HEK293 (cell line): ENCODE results near the gene WDR18.
"Not testable (repeated sequence)": the region's sequence is repeated elsewhere in the genome, so short reads cannot be mapped to it uniquely, and the experiment has no call there.

Experiments used
- CTCF ChIA-PET: fragments of 350-600 bp; formaldehyde crosslinking; extraction: SDS; loops from one replicate; lab custom pipeline; 2021; ENCODE audit warnings: antibody characterized with exemption; lab: Yijun Ruan, JAX
- POLR2A ChIA-PET: fragments of 300-600 bp; formaldehyde crosslinking; extraction: SDS; loops from one replicate; lab custom pipeline; 2020; ENCODE audit warnings: antibody characterized with exemption, inconsistent platforms; lab: Yijun Ruan, JAX
- H3K27ac ChIP-seq: fragments of 200-500 bp; sonication (Bioruptor generic); 2 replicates; pipeline ENCODE4 v1.5.1; 2014; ENCODE audit warnings: low read depth, low read length, control low read depth, inconsistent platforms; ENCODE audit errors: extremely low read depth
- H3K36me3 ChIP-seq, 2 experiments: fragments of 200-500 bp in 1 of 2; sonication (Bioruptor generic) in 1 of 2; 1 replicate in 1 of 2; 2 replicates in 1 of 2; pipeline ENCODE4 v1.5.1; 2014 to 2017; ENCODE audit warnings: inconsistent platforms in 2 of 2, low read length in 2 of 2; ENCODE audit not compliant: control insufficient read depth in 2 of 2, insufficient read depth in 1 of 2
- H3K4me1 ChIP-seq: fragments of 200-500 bp; sonication (Bioruptor generic); 2 replicates; pipeline ENCODE4 v1.5.1; 2014; ENCODE audit warnings: mild to moderate bottlenecking, low read length, inconsistent platforms; ENCODE audit not compliant: control insufficient read depth, insufficient read depth
- H3K4me3 ChIP-seq: 2 replicates; pipeline ENCODE4 v1.5.1; 2011; ENCODE audit warnings: low read depth, mild to moderate bottlenecking, control low read depth, low read length, moderate library complexity
- H3K9me3 ChIP-seq: fragments of 200-500 bp; sonication (Bioruptor generic); 2 replicates; pipeline ENCODE4 v1.5.1; 2014; ENCODE audit warnings: low read depth, low read length, inconsistent platforms; ENCODE audit not compliant: control insufficient read depth, insufficient read depth
- EGR2 ChIP-seq: fragments of 450-650 bp; formaldehyde crosslinking; IDR thresholded peaks from 2 replicates; pipeline ENCODE4 v1.5.1; 2016; ENCODE audit warnings: low read depth, missing biosample characterization, missing genetic modification characterization
- KLF1 ChIP-seq: fragments of 450-650 bp; formaldehyde crosslinking; IDR thresholded peaks from 2 replicates; pipeline ENCODE4 v1.5.1; 2016; ENCODE audit warnings: missing biosample characterization, missing genetic modification characterization
- PRDM4 ChIP-seq: fragments of 450-650 bp; formaldehyde crosslinking; IDR thresholded peaks from 2 replicates; pipeline ENCODE4 v1.5.1; 2017; ENCODE audit warnings: missing biosample characterization, missing genetic modification characterization
- SP7 ChIP-seq: fragments of 450-650 bp; formaldehyde crosslinking; IDR thresholded peaks from 2 replicates; pipeline ENCODE4 v1.5.1; 2016; ENCODE audit warnings: missing biosample characterization, missing genetic modification characterization
- TCF7L2 ChIP-seq: IDR thresholded peaks from 2 replicates; pipeline ENCODE4 v1.6.1; 2011; ENCODE audit warnings: low read depth, mild to moderate bottlenecking, inconsistent platforms, low read length, moderate library complexity, borderline replicate concordance
- TSHZ1 ChIP-seq: fragments of 450-650 bp; formaldehyde crosslinking; IDR thresholded peaks from 2 replicates; pipeline ENCODE4 v1.5.1; 2016; ENCODE audit warnings: missing biosample characterization, missing genetic modification characterization, borderline replicate concordance
- ZNF121 ChIP-seq: fragments of 450-650 bp; formaldehyde crosslinking; IDR thresholded peaks from 2 replicates; pipeline ENCODE4 v1.5.1; 2016; ENCODE audit warnings: missing biosample characterization, missing genetic modification characterization
- ZNF140 ChIP-seq: fragments of 450-650 bp; formaldehyde crosslinking; IDR thresholded peaks from 2 replicates; pipeline ENCODE4 v1.5.1; 2016; ENCODE audit warnings: missing biosample characterization, missing genetic modification characterization
- ZNF18 ChIP-seq: fragments of 450-650 bp; formaldehyde crosslinking; IDR thresholded peaks from 2 replicates; pipeline ENCODE4 v1.5.1; 2016; ENCODE audit warnings: missing biosample characterization, missing genetic modification characterization
- ZNF19 ChIP-seq: fragments of 450-650 bp; formaldehyde crosslinking; IDR thresholded peaks from 2 replicates; pipeline ENCODE4; 2016; ENCODE audit warnings: missing biosample characterization, missing genetic modification characterization, low read depth
- ZNF266 ChIP-seq: fragments of 450-650 bp; formaldehyde crosslinking; IDR thresholded peaks from 2 replicates; pipeline ENCODE4 v1.5.1; 2016; ENCODE audit warnings: missing biosample characterization, missing genetic modification characterization, low read depth
- ZNF292 ChIP-seq: fragments of 450-650 bp; formaldehyde crosslinking; IDR thresholded peaks from 2 replicates; pipeline ENCODE4 v1.5.1; 2016; ENCODE audit warnings: low read depth, missing biosample characterization, missing genetic modification characterization, borderline replicate concordance
- ZNF398 ChIP-seq: fragments of 450-650 bp; formaldehyde crosslinking; IDR thresholded peaks from 2 replicates; pipeline ENCODE4 v1.5.1; 2017; ENCODE audit warnings: missing biosample characterization, missing genetic modification characterization
- ZNF660 ChIP-seq: fragments of 450-650 bp; IDR thresholded peaks from 2 replicates; pipeline ENCODE4 v1.5.1; 2018; ENCODE audit warnings: missing biosample characterization, mild to moderate bottlenecking, missing genetic modification characterization
- ZSCAN23 ChIP-seq: fragments of 450-650 bp; formaldehyde crosslinking; IDR thresholded peaks from 2 replicates; pipeline ENCODE4 v1.5.1; 2016; ENCODE audit warnings: missing biosample characterization, missing genetic modification characterization
- ZSCAN30 ChIP-seq: fragments of 450-650 bp; IDR thresholded peaks from 2 replicates; pipeline ENCODE4 v1.5.1; 2018; ENCODE audit warnings: missing biosample characterization, mild to moderate bottlenecking, missing genetic modification characterization, moderate library complexity

The WDR18 gene

GRCh38 chr19:956766-957440 lies 27.2 kb upstream of the WDR18 start:
- CTCF ChIA-PET: no interaction called here
- Histone ChIP-seq H3K4me3 (no peak overlapping the region), H3K4me1 (no peaks in the 10 kb centered on the region), H3K36me3 (peaks cover 0 to 12% of the 10 kb centered on the region in 2 experiments; a peak in 1 of 3 replicates), H3K27ac (no peak overlapping the region), H3K9me3 (no peaks in the 10 kb centered on the region)
- POLR2A ChIA-PET: interaction anchor here (1.1 kb wide), 1 partner anchor 280 kb away, joined by 4 read pairs; no protein-coding TSS in a partner anchor
- TF ChIP-seq ZNF660 (tag by site-specific recombination): no peak
- TF ChIP-seq PRDM4 (tag by site-specific recombination): peak; percentile 100
- TF ChIP-seq ZSCAN30 (tag by site-specific recombination): peak; percentile 92
- TF ChIP-seq TSHZ1 (tag by site-specific recombination): 0 out of 2 replicates have a peak, but pooled peaks have one; percentile 19
- peak; percentile 64; the same call in 1 of the 2 replicates for TF ChIP-seq SP7

- TF ChIP-seq KLF1 (tag by site-specific recombination): 0 out of 2 replicates have a peak, but pooled peaks have one; percentile 11
- TF ChIP-seq ZNF121 (tag by site-specific recombination): peak; percentile 96
- H3K36me3 ChIP-seq: peaks cover 0 to 12% of the 10 kb centered on the region in 2 experiments; a peak in 1 of 3 replicates
- not testable (repeated sequence) for H3K9me3 ChIP-seq, H3K27ac ChIP-seq, H3K4me3 ChIP-seq, H3K4me1 ChIP-seq
- ChIA-PET POLR2A (interaction anchor here (1.1 kb wide), 1 partner anchor 280 kb away, joined by 4 read pairs; no protein-coding TSS in a partner anchor), CTCF (interaction anchor here (0.6 kb wide), 1 partner anchor 20 kb away, joined by 3 read pairs; no protein-coding TSS in a partner anchor)
Observed at GRCh38 chr19:957578-957977, 26.6 kb upstream of the WDR18 start.

GRCh38 chr19:958967-959855 lies 24.9 kb upstream of the WDR18 start:
- Histone ChIP-seq H3K4me1 (no peaks in the 10 kb centered on the region), H3K27ac (no peak overlapping the region), H3K9me3 (no peaks in the 10 kb centered on the region), H3K36me3 (peaks cover 0 to 25% of the 10 kb centered on the region in 2 experiments; a peak in 1 of 3 replicates), H3K4me3 (no peak overlapping the region)
- ChIA-PET CTCF (interaction anchor here (0.6 to 0.9 kb wide), 2 partner anchors 15 to 23 kb away, joined by 3 read pairs; no protein-coding TSS in a partner anchor), POLR2A (no interaction called here)
- TF ChIP-seq ZNF140 (tag by site-specific recombination) (no peak), ZNF18 (peak; percentile 59; the same call in 1 of the 2 replicates), ZNF292 (tag by site-specific recombination) (no peak), KLF1 (tag by site-specific recombination) (peak; percentile 53; the same call in 1 of the 2 replicates), EGR2 (tag by site-specific recombination) (peak; percentile 83), ZNF121 (tag by site-specific recombination) (peak; percentile 91), ZNF266 (tag by site-specific recombination) (no peak), ZNF19 (tag by site-specific recombination) (no peak), TCF7L2 (no peak), ZSCAN23 (tag by site-specific recombination) (no peak), ZNF398 (tag by site-specific recombination) (no peak)
